Measurements from ENCODE around the gene CAMTA1.

CAMTA1 gene

GRCh38 chr1:7287013-7287412, 501.8 kb downstream of the CAMTA1 start:
- no peak for DNase-seq (ENCODE audit: low read depth)

- no peak for DNase-seq (ENCODE audit: low read depth)
These were observed 503.7 kb downstream of the CAMTA1 start for GRCh38 chr1:7288992-7289391.

- DNase-seq (ENCODE audit: low read depth) = no peak
These were observed 504.4 kb downstream of the CAMTA1 start for GRCh38 chr1:7289694-7290093.

GRCh38 chr1:7290971-7291970, 506.0 kb downstream of the CAMTA1 start:
- peak; percentile 72 for DNase-seq (ENCODE audit: low read depth)

- no peak for DNase-seq (ENCODE audit: low read depth)
These were observed 506.9 kb downstream of the CAMTA1 start for GRCh38 chr1:7292036-7292681.

GRCh38 chr1:7292714-7293419, 507.6 kb downstream of the CAMTA1 start:
- DNase-seq (ENCODE audit: low read depth) = no peak

- DNase-seq (ENCODE audit: low read depth) = no peak
These were observed 508.7 kb downstream of the CAMTA1 start for GRCh38 chr1:7293702-7294629.

- DNase-seq (ENCODE audit: low read depth) = no peak
These were observed 509.4 kb downstream of the CAMTA1 start for GRCh38 chr1:7294636-7295035.

- DNase-seq (ENCODE audit: low read depth) = peak; percentile 21
These were observed 510.7 kb downstream of the CAMTA1 start for GRCh38 chr1:7295946-7296345.

- no peak for DNase-seq (ENCODE audit: low read depth)
These were observed 511.7 kb downstream of the CAMTA1 start for GRCh38 chr1:7296968-7297367.

GRCh38 chr1:7298145-7298544, 512.9 kb downstream of the CAMTA1 start:
- DNase-seq (ENCODE audit: low read depth) = no peak

GRCh38 chr1:7298749-7299151, 513.5 kb downstream of the CAMTA1 start:
- DNase-seq (ENCODE audit: low read depth) = peak; percentile 43

- peak; percentile 99 for DNase-seq (ENCODE audit: low read depth)
These were observed 514.1 kb downstream of the CAMTA1 start for GRCh38 chr1:7299329-7299799.

GRCh38 chr1:7299994-7300393, 514.7 kb downstream of the CAMTA1 start:
- peak; percentile 78 for DNase-seq (ENCODE audit: low read depth)

- DNase-seq (ENCODE audit: low read depth) = peak; percentile 86
These were observed 515.8 kb downstream of the CAMTA1 start for GRCh38 chr1:7300893-7301663.

GRCh38 chr1:7301664-7301981, 516.4 kb downstream of the CAMTA1 start:
- DNase-seq (ENCODE audit: low read depth) = no peak

- no peak for DNase-seq (ENCODE audit: low read depth)
These were observed 516.9 kb downstream of the CAMTA1 start for GRCh38 chr1:7302126-7302525.

- no peak for DNase-seq (ENCODE audit: low read depth)
These were observed 517.6 kb downstream of the CAMTA1 start for GRCh38 chr1:7302873-7303272.

- no peak for DNase-seq (ENCODE audit: low read depth)
These were observed 518.5 kb downstream of the CAMTA1 start for GRCh38 chr1:7303554-7304317.

GRCh38 chr1:7313081-7313546, 527.9 kb downstream of the CAMTA1 start:
- no peak for DNase-seq (ENCODE audit: low read depth)
